Measurements from ENCODE around the gene SAE1. TPM values are rescaled to one million over a fixed set of nuclear protein-coding genes. Genes with fewer than 3 reads are reported as not detected.

SAE1 gene
- total and polyA plus RNA-seq, 2 of the 4 experiments (the other 2 are of a cell fraction): 165 to 184 TPM

GRCh38 chr19:47176627-47177090 lies 46.0 kb downstream of the SAE1 start (continued):
- TF ChIP-seq, protein P1, sequence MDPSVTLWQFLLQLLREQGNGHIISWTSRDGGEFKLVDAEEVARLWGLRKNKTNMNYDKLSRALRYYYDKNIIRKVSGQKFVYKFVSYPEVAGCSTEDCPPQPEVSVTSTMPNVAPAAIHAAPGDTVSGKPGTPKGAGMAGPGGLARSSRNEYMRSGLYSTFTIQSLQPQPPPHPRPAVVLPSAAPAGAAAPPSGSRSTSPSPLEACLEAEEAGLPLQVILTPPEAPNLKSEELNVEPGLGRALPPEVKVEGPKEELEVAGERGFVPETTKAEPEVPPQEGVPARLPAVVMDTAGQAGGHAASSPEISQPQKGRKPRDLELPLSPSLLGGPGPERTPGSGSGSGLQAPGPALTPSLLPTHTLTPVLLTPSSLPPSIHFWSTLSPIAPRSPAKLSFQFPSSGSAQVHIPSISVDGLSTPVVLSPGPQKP (IDR thresholded peaks at IDR 0.05; ENCODE audit: borderline replicate concordance, low read depth, low read length): no peak
- no peak for TF ChIP-seq RAD21 (IDR thresholded peaks at IDR 0.05; ENCODE audit: low read length)
- no peak for TF ChIP-seq CTCF (conservative IDR thresholded peaks at IDR 0.05; ENCODE audit: low read depth, low read length)
- no peak for TF ChIP-seq POLR2A (IDR thresholded peaks at IDR 0.05; ENCODE audit: low read depth, low read length)

Data from IMR-90 (cell line).